NCI-H1694 treated with DMSO at 0.1 percent for 48 hours (cell line): ENCODE data around the gene NRCAM.
"Not testable (repeated sequence)": the region's sequence is repeated elsewhere in the genome, so short reads cannot be mapped to it uniquely, and the experiment has no call there.

Source experiments
- DNase-seq: peaks from one replicate; lab custom pipeline; 2025; lab: John Stamatoyannopoulos, UW

The NRCAM gene

DNA sequence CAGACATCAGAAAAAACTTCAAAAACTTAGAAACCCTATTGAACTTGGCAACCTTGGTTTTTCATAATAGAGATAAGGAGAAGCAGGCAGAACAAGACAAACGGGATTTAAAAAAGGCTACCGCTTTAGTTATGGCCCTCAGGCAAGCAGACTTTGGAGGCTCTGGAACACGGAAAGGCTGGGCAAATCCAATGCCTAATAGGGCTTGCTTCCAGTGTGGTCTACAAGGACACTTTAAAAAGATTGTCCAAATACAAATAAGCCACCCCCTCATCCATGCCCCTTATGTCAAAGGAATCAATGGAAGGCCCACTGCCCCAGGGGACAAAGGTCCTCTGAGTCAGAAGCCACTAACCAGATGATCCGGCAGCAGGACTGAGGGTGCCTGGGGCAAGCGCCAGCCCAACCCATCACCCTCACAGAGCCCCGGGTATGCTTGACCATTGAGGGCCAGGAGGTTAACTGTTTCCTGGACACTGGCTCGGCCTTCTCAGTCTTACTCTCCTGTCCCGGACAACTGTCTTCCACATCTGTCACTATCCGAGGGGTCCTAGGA is 115.3 kb downstream of the NRCAM start:
- no peak for DNase-seq

DNA sequence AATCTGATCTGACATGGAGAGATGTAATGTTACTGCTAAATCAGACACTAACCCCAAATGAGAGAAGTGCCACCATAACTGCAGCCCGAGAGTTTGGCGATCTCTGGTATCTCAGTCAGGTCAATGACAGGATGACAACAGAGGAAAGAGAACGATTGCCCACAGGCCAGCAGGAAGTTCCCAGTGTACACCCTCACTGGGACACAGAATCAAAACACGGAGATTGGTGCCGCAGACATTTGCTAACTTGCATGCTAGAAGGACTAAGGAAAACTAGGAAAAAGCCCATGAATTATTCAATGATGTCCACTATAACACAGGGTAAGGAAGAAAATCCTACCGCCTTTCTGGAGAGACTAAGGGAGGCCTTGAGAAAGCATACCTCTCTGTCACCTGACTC is 115.8 kb downstream of the NRCAM start:
- not testable (repeated sequence) for DNase-seq

DNA sequence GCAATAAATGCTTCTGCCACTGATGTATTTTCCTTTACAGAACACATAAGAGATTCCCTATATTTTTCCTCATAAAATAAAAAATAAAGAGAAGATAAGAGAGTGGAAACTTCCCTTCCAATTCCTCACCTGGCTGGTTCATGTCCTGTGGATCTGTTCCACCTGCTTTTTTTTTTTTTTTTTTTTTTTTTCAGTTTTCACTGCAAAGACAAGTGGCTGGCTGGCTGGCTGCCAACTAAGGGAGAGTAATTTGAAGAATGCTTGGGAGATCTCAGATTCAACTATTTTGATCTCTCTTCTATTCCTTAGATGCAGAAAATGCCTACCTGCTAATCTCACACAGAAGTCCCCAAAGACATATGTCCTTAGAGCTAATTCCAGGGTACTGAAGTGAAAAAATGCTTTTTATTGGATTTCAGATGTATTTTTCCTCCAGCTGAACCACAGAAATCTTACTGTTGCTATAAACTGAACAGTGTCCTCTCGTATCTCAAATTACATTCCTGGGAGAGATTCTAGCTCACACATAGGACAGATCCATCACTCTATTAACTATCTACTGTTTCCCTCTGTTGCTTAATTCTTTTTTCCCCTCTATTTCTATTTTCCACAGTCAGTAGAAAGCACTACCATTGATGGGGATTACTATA is 120.8 kb downstream of the NRCAM start:
- DNase-seq: no peak

DNA sequence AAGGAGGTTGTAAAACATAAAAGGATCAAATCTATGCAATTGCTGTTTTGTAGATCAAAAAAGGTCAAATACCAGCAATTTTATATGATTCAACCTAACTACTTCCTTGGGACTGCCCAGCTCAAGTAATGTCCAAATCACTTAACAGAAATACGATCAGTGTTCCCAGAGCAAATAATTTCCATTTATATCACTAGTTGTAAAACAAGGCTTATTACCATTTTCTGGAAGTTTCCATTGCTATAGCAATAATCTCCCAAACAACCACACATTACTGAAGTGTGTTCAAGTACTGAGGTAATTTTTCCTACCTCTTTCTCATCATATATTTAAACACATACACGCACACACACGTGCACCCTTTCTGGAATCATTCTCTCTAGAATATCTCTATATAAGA is 123.3 kb downstream of the NRCAM start:
- DNase-seq: no peak

DNA sequence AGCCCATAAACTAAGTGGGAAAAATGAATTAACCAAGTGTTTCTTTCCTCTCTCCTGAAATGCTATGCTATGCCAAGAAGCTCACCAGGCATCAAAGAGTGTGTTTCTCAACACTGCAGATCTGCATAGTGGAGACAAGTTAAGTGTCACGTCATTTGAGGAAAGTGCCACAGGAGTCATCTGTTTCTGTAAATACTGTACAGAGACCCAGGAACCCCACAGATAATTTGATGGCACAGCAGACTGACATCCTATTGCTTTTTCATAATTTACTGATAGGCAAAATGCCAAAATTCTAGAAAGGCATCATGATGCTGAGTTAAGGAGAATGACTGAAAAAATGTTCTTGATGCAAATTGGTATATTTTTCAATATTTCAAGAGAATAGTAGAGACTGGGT is 124.3 kb downstream of the NRCAM start:
- DNase-seq: no peak

DNA sequence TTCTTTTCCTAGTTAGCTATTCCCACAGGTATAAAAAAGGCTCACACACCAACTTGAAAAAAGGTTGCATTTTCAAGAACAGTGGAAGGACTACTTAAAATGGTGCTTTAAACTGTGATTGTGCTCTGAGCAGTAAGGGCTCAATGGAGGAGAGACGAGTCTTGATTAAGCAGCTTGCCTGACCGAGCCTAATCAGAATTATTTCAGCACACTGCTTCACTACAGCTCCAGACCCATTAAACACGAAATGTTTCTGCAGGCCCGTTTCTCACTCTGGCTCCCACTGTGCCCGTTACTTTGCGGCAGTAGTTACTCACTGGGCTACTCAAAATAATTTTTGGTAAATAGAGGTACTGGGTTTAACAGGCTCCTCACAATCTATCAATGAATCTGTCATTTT is 126.0 kb downstream of the NRCAM start:
- DNase-seq: no peak

DNA sequence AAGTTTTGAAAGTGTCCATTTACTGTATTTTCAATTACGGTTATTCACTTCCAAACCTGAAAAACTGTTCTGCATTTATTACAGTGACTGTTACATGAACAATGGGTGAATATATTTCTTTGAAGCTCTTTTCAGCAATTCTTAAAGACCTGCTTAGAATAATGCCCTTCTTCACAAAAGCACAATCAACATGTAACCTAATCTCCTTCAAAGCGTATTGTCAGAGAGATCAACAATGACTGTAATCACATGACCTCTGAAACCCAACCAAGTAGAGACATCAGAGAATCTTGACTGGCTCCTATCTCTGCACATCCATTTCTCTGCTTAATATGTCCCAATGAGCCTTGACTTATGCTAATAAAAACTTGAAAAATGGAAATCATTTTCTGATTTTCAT is 126.7 kb downstream of the NRCAM start:
- DNase-seq: no peak

DNA sequence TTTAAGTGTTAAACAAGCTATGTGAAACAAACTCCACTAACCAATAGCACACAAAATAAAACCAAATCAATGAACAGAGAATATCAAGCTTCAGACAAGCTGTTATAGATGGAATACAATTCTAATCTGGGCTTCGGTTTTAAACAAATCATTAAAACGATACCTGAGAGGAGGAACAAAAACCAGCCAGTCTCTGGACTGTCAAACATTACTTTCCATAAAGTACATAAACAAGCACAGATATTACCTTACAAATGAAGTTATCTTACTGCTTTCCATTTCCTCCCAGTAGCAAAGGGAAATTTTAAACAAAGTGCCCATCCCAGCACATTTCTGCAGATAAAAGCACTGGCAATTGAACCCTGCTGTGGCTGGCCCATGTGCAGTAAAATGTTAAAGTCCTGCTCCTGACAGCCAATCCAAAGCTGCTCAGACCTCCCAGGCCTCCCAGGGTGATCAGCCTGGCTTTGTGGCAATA is 128.0 kb downstream of the NRCAM start:
- no peak for DNase-seq

DNA sequence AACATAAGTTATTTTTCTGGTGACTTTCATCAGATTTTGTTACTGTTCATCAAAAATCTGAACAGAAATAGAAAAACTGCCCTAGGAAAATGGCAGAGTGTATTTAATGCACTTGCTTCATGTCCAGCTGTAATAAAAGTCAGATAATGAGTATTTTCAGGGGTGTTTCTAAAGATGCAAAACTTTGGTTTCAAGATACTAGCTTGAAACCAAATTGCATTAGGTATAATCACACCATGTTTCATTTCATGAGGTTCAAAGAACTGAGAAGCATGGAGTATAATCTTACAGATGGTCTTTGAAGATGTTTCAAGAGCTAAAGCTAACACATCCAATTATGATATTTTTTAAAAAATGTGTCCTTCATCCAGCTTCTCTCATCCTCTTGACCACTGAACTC is 128.9 kb downstream of the NRCAM start:
- no peak for DNase-seq

DNA sequence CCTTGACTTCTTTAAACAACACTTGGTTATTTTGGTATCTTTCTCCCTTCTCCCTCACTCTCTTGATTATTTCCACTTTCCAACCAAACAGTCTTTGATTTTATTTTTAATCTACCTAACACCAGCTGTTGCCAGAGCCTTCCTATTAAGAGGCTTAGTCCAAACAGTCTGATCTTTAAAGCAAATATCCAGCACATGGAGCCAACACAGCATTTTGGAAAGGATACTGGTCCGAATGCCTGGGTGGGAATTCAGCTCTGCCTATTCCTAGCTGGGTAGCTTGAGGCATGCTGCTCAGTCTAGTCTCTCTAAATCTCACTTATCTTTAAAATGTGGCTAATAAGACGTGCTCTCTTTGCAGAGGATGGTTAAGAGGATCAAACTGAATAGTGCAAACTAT is 129.3 kb downstream of the NRCAM start:
- DNase-seq: no peak

DNA sequence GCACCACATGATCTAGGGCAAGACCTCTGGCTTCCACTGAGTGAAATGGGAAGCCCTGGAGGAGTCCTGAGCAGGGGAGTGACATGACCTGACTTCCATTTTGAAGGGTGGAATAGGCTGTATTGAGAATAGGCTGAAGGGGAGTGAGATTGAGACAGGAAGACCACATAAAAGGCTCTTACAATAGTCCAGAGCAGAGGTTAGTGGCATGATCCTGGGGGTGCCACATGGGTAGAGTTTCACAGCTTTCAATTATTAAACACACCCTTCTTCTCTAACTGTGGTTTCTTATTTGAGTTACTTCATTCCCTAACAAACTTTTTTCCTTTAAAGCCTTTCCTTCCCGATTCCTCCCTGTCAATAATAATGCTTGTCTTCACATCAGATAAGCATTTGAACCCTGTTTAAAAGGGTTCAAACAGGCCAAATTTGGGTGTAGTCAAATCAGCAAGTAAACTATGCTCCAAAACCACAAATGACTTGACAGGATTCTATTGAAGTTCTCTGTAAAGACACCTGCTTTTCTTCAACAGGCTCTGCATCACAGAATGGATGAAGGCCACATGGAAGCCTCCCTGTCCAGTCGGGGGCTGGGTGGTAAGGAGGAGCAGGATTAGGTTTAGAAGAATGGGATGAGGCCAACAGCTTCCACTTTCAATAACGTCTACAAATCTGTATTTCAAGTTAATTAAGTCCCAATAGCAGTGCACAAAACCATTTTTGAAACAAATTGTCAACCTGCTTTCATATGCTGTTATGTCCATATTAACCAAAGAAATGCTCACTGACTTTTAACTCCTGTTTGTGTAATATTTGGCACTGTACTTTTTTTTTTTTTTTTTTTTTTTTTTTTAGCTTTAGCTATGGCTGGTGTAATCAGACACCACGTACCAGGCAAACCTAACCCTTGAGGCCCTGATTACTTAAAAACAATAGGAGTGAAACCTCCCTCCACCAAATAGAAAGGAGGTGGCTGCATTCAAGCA is 131.9 kb downstream of the NRCAM start:
- DNase-seq: no peak

DNA sequence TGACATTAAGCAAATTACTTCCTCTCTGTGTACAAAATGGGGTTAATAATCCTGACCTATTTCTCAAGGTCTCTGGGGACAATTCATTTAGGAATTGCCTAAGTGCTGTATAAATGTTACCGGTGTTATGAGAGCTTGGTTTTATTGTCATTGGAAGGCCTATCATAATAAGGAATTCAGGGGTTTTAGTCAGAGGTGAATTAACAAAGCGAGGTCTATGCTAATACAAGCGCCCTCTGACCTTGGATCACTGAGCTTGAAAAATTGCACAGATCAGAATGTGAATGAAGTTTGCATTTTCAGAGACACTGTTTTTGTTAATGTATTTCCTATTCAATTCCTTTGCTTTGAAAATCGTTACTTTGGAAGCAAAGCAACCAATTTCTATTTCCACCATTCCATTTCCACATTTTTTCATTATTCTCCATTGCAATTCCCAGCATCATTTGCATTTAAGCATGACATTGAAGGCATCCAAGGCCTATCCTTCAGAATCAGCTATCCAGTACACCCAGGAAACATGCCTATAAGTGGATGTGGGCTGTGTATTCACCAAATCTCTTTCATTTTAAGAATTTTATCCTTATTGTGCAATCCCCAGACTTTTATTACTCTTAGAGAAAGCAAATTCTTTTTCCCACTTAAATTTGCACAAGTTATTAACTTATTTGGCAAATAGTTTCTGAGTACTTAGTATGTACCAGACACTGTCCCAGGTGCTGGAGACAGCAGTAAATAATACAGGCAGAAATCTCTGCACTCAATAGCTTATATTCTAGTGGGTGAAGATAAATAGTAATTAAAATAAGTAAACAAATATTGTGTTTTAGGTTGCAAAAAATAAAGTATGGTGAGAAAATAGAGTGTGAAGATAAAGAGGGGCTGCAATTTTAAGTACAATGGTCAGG is 133.1 kb downstream of the NRCAM start:
- DNase-seq: no peak

DNA sequence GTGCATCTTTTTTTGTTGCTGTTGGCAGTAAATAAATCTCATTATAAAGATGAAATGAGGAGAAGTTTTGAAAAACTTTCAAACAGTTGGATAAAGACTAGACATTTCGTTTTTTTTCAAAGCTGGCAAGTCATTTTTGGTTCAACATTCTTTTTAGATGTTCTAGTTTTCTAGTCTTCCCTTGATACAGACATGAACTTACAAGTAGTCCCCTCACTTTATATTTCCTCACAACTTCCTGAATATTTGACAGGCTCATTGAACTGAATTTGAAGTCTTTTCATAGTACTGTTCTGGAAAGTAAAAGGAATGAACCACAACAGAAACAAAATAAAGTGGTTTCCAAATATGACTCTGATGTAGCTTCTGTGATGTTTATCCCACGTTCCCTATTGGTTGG is 134.2 kb downstream of the NRCAM start:
- no peak for DNase-seq

DNA sequence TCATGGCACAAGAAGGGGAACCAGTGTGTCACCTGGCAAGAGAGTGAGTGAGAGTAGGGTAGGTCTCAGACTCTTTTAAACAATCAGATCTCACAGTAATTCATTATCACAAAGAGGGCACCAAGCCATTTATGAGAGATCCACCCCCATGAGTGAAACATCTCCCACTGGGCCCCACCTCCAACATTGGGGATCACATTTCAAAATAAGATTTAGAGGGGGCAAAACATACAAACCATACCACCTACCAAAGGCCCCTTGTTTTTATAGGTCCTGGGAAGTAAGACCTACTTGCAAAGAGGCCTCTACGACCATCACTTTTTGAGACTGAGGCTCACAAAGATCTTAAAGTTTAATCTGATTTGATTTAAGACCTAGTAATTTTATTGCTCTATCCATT is 134.9 kb downstream of the NRCAM start:
- DNase-seq: no peak

DNA sequence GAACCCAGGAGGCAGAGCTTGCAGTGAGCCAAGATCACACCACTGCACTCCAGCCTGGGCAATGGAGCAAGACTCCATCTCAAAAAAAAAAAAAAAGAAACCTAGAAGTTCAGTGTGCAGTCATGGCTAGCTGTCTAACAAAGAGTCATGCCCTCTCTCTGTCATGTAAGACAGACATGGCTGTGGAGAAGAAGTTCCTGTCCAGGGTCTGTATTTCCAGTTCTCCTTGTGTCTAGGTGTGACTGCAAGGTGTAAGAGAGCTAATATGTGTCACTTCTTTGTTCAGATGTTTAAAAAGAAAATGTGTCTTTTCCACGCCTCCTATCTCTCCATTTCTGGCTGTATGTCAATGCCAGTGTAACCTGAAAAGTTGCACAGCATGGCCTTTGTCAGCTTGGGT is 139.5 kb downstream of the NRCAM start:
- no peak for DNase-seq

DNA sequence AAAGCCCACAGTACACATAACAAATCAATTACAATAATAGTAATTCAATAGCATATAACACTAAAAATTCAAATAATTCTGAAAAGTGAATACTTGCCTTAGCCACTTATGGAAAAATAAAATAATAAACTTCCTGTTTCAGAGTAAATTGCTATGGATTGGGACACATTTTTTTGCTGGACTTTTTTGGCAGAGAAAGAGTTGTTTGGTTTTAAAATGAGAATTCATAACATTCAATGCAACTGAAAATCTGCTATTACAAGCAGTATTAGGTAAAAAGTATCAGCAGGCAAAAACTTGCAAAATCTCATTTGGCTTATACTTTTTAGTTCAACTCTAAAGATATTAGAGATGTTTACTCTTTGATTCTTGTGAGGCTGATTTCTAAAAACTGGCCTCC is 141.7 kb downstream of the NRCAM start:
- DNase-seq: no peak

DNA sequence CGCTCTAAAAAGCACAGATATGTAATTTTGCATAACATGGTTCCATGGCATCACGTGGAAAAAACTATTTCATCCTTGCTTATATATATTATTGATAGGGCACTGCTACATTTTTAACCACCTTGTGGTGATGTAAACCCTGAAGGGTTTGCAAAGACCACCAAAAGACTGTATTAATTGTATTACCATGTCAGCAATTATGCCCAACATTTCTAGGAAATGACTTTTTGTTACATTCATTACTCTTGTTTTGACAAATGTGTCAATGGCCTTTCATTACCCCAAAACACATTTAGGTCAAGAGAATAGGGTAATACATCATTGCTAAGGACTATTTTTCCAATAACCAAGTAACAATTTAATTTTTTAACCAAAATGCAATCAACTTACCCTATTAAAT is 142.2 kb downstream of the NRCAM start:
- no peak for DNase-seq

DNA sequence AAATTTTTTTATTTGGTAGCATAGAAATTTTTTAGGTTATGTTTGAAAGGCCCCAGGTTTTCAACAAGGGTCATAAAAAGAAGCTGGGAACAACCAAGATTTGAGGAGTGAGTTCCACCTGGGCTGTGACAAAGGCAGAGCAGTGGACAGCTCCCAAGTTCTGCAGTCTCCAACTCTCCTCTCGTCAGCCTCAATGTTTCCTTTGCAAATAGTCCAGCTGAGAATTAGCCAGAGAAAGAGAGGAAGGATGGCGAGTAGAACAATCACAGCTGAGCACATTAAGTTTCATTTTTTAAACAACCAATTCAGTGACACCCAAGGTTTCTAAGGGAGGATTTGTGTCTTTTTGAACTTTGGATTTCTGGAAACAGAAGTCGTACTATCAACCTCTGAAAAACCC is 143.2 kb downstream of the NRCAM start:
- no peak for DNase-seq

DNA sequence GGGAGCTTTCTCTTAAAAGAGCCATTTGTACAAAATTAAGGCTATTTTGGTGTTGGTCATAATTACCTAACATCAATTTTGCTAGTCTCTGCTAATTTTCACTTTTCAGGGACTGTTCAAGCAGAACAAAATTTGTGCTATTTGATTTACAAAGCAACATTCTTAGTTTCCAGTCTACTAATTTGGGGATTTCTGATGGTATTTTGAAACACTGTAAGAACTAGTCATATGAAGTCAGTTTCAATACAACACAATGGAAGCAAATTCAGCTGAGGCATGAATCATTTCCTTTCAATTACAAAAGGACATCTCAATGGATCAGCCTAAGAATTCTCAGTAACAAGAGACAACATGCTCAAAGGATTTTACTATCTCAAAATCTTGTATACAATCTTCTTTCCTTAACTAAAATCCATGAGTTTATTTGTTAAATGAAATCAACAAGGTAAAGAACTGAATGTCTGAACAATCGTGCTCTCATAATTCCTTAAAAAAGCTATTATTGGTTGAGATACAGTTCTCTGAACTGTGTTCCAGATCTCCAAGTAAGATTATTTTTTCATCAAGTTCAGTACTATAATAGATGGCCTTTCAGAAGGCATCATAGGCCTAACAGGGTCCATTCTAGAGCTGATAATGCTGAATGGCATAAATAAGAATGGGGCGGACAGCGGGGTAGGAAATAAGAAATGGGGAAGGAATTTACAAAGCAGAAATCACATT is 144.6 kb downstream of the NRCAM start:
- DNase-seq: no peak

DNA sequence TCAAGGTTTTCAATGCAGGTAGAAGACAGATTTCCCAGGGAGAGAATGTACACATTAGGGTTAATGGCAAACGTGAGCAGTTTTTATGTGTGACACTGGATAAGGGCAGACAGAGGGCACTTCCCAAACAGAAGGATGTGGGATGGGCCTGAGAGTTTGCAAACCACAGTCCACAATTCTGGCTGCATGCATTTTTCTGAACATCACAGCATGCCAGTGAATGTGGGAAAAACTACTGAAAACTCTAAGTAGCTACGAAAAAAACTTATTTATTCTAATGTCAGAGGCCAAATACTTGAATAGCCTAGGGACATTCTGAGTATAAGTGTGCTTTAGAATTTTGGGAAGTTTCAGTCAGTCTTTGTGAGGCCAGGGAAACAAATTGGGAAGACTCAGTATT is 145.9 kb downstream of the NRCAM start:
- no peak for DNase-seq

DNA sequence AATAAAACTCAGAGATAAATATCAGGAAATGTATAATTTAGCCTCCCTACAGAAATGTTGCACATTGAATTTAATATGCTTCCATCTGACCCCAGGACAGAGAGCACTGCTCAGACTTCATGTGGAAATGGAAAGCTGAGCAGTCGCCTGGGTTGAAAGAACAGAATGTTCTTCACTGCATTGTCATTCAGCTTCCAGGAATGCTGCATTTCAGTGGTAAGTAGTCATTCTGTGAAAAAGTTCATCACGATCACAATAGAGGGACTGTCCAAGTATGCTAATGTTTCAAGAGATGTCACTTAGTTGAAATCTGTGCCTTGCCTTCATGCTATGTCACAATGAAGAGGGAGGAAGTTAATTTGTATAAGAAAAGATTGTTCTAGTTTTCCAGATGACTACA is 147.3 kb downstream of the NRCAM start:
- DNase-seq: no peak
